Calu3 (cell line): ENCODE results near the gene ABCC8. TPM values are rescaled to one million over a fixed set of nuclear protein-coding genes. Genes with fewer than 3 reads are reported as not detected.

Source experiments
- BruUV-seq: library from RNA; stranded (reverse); fragments of 400-500 nt; replicated peaks from 2 replicates; lab custom pipeline; 2021; lab: Mats Ljungman, UMichigan
- CTCF ChIA-PET: fragments of 300-600 bp; sonication (Branson Sonifier 250); formaldehyde crosslinking; loops from one replicate; lab custom pipeline; 2022; ENCODE audit warnings: antibody characterized with exemption; lab: Charles Lee
- DNase-seq: peaks from one replicate; pipeline ENCODE4 v3.0.0; 2022
- H3K27ac Mint-ChIP-seq: one replicate; pipeline ENCODE4 v1.8.0; 2022; ENCODE audit warnings: mixed read lengths; ENCODE audit not compliant: unreplicated experiment
- H3K27me3 Mint-ChIP-seq: one replicate; pipeline ENCODE4 v1.8.0; 2022; ENCODE audit warnings: mixed read lengths; ENCODE audit not compliant: unreplicated experiment
- H3K36me3 Mint-ChIP-seq: one replicate; pipeline ENCODE4 v1.8.0; 2022; ENCODE audit warnings: mild to moderate bottlenecking, moderate library complexity, mixed read lengths; ENCODE audit not compliant: insufficient read depth, unreplicated experiment
- H3K4me1 Mint-ChIP-seq: one replicate; pipeline ENCODE4 v1.8.0; 2022; ENCODE audit warnings: mild to moderate bottlenecking, low read depth, mixed read lengths; ENCODE audit not compliant: unreplicated experiment
- H3K4me3 Mint-ChIP-seq: one replicate; pipeline ENCODE4 v1.8.0; 2022; ENCODE audit warnings: mild to moderate bottlenecking, low read depth, moderate library complexity, mixed read lengths; ENCODE audit not compliant: unreplicated experiment
- H3K9me3 Mint-ChIP-seq: one replicate; pipeline ENCODE4 v1.8.0; 2022; ENCODE audit warnings: low read depth, mixed read lengths; ENCODE audit not compliant: unreplicated experiment
- CTCF ChIP-seq: fragments of 200-600 bp; IDR thresholded peaks from one replicate; pipeline ENCODE4 v1.8.0; 2022; ENCODE audit warnings: antibody characterized with exemption; ENCODE audit not compliant: unreplicated experiment
- intact Hi-C: fragments of 100-400 bp; cut with micrococcal nuclease; formaldehyde crosslinking; loops from one replicate; pipeline ENCODE4 v1.10.0; 2022; ENCODE audit not compliant: unreplicated experiment
- total RNA-seq: library from RNA; stranded (reverse); gene quantifications from 2 replicates; pipeline ENCODE4 v1.2.3, GENCODE V29; 2022

ABCC8 gene
- total RNA-seq, 1 experiment from 2014 or later = 0.76 TPM

GRCh38 chr11:17386331-17387084 lies 90.1 kb downstream of the ABCC8 start:
- H3K27ac Mint-ChIP-seq = no peak overlapping the region
- CTCF ChIA-PET = interaction anchor here (1.0 to 1.2 kb wide), 4 partner anchors 12 to 142 kb away, joined by 4 to 9 read pairs (median 5); no protein-coding TSS in a partner anchor

GRCh38 chr11:17385926-17386325 lies 90.7 kb downstream of the ABCC8 start:
- TF ChIP-seq CTCF = no peak
- Mint-ChIP-seq H3K36me3 (peaks cover 22% of the 10 kb centered on the region), H3K4me1 (no peaks in the 10 kb centered on the region), H3K27ac (no peak overlapping the region), H3K9me3 (no peaks in the 10 kb centered on the region), H3K4me3 (no peak overlapping the region), H3K27me3 (no peaks in the 10 kb centered on the region)
- CTCF ChIA-PET = interaction anchor here (1.2 kb wide), 3 partner anchors 12 to 142 kb away, joined by 4 to 9 read pairs (median 6); no protein-coding TSS in a partner anchor
- intact Hi-C loops = loop anchor here (2.0 to 10.0 kb wide), 2 partner anchors 89 to 155 kb away; partner anchors contain the start of gene ABCC8
- BruUV-seq = no TSS peak
- DNase-seq = no peak

More at GRCh38 chr11:17386331-17387084, 90.1 kb downstream of the ABCC8 start:
- Mint-ChIP-seq H3K4me3 (no peak overlapping the region), H3K9me3 (no peaks in the 10 kb centered on the region), H3K36me3 (peaks cover 22% of the 10 kb centered on the region), H3K27me3 (no peaks in the 10 kb centered on the region), H3K4me1 (no peaks in the 10 kb centered on the region)
- TF ChIP-seq CTCF = peak; percentile 62
- BruUV-seq = no TSS peak
- peak; percentile 71 for DNase-seq
- intact Hi-C loops = loop anchor here (10.0 kb wide), 1 partner anchor 88 kb away; the partner anchor contains the start of gene ABCC8

GRCh38 chr11:17385492-17385891 lies 91.2 kb downstream of the ABCC8 start:
- no peak for DNase-seq
- CTCF ChIA-PET = interaction anchor here (2.3 to 3.0 kb wide), 2 partner anchors 118 to 142 kb away, joined by 21 to 27 read pairs; no protein-coding TSS in a partner anchor
- no peak overlapping the region for H3K4me3 Mint-ChIP-seq
- no TSS peak for BruUV-seq
- no peaks in the 10 kb centered on the region for H3K27me3 Mint-ChIP-seq
- no peak overlapping the region for H3K27ac Mint-ChIP-seq
- H3K4me1 Mint-ChIP-seq = no peaks in the 10 kb centered on the region
- no peak for TF ChIP-seq CTCF
- peaks cover 22% of the 10 kb centered on the region for H3K36me3 Mint-ChIP-seq
- H3K9me3 Mint-ChIP-seq = no peaks in the 10 kb centered on the region
- intact Hi-C loops = loop anchor here (2.0 to 10.0 kb wide), 2 partner anchors 89 to 155 kb away; partner anchors contain the start of gene ABCC8

GRCh38 chr11:17384002-17384511 lies 92.6 kb downstream of the ABCC8 start:
- Mint-ChIP-seq H3K27me3 (no peaks in the 10 kb centered on the region), H3K36me3 (peaks cover 16% of the 10 kb centered on the region), H3K4me3 (no peak overlapping the region), H3K27ac (no peak overlapping the region), H3K4me1 (no peaks in the 10 kb centered on the region), H3K9me3 (no peaks in the 10 kb centered on the region)
- BruUV-seq = no TSS peak
- DNase-seq = peak; percentile 82
- peak; percentile 85 for TF ChIP-seq CTCF
- intact Hi-C loops = loop anchor here (1.0 to 10.0 kb wide), 3 partner anchors 91 to 153 kb away; partner anchors contain the start of gene ABCC8
- CTCF ChIA-PET = interaction anchor here (0.6 to 3.0 kb wide), 11 partner anchors 47 to 347 kb away, joined by 3 to 27 read pairs (median 5); no protein-coding TSS in a partner anchor
